HEK293 (cell line): ENCODE results near the gene PRSS33.

Experiments
- CTCF ChIP-seq: fragments of 450-650 bp; formaldehyde crosslinking; IDR thresholded peaks from 2 replicates; pipeline ENCODE4 v1.5.1; 2016; ENCODE audit warnings: missing biosample characterization, missing genetic modification characterization
- GLIS2 ChIP-seq: fragments of 450-650 bp; formaldehyde crosslinking; IDR thresholded peaks from 2 replicates; pipeline ENCODE4 v1.5.1; 2016; ENCODE audit warnings: missing biosample characterization, missing genetic modification characterization
- MZF1 ChIP-seq: fragments of 450-650 bp; formaldehyde crosslinking; IDR thresholded peaks from 2 replicates; pipeline ENCODE4 v1.5.1; 2017; ENCODE audit warnings: missing biosample characterization, missing genetic modification characterization, borderline replicate concordance
- PRDM4 ChIP-seq: fragments of 450-650 bp; formaldehyde crosslinking; IDR thresholded peaks from 2 replicates; pipeline ENCODE4 v1.5.1; 2017; ENCODE audit warnings: missing biosample characterization, missing genetic modification characterization
- RBAK ChIP-seq: fragments of 450-650 bp; formaldehyde crosslinking; IDR thresholded peaks from 2 replicates; pipeline ENCODE4 v1.5.1; 2016; ENCODE audit warnings: missing biosample characterization, missing genetic modification characterization
- ZBTB1 ChIP-seq: fragments of 450-650 bp; formaldehyde crosslinking; IDR thresholded peaks from 2 replicates; pipeline ENCODE4 v1.5.1; 2016; ENCODE audit warnings: missing biosample characterization, missing genetic modification characterization
- ZBTB49 ChIP-seq: fragments of 450-650 bp; formaldehyde crosslinking; IDR thresholded peaks from 2 replicates; pipeline ENCODE4 v1.5.1; 2016; ENCODE audit warnings: missing biosample characterization, missing genetic modification characterization, low read depth
- ZBTB8A ChIP-seq: fragments of 450-650 bp; formaldehyde crosslinking; IDR thresholded peaks from 2 replicates; pipeline ENCODE4 v1.5.1; 2016; ENCODE audit warnings: missing biosample characterization, missing genetic modification characterization
- ZNF23 ChIP-seq: fragments of 450-650 bp; formaldehyde crosslinking; IDR thresholded peaks from 2 replicates; pipeline ENCODE4 v1.5.1; 2016; ENCODE audit warnings: missing biosample characterization, missing genetic modification characterization, borderline replicate concordance
- ZNF24 ChIP-seq: fragments of 450-650 bp; formaldehyde crosslinking; IDR thresholded peaks from 2 replicates; pipeline ENCODE4 v1.5.1; 2016; ENCODE audit warnings: missing biosample characterization, missing genetic modification characterization
- ZNF274 ChIP-seq, 2 experiments: fragments of 200-500 bp in 1 of 2; fragments of 450-650 bp in 1 of 2; sonication (Bioruptor generic) in 1 of 2; formaldehyde crosslinking in 1 of 2; IDR thresholded peaks; 2 replicates each; pipeline versions ENCODE4 v1.5.1 to v1.6.1; 2014 to 2016; ENCODE audit warnings: borderline replicate concordance in 1 of 2, inconsistent platforms in 1 of 2, low read length in 1 of 2, missing biosample characterization in 1 of 2, missing genetic modification characterization in 1 of 2
- ZNF398 ChIP-seq: fragments of 450-650 bp; formaldehyde crosslinking; IDR thresholded peaks from 2 replicates; pipeline ENCODE4 v1.5.1; 2017; ENCODE audit warnings: missing biosample characterization, missing genetic modification characterization
- ZNF639 ChIP-seq: fragments of 450-650 bp; formaldehyde crosslinking; IDR thresholded peaks from 2 replicates; pipeline ENCODE4 v1.5.1; 2016; ENCODE audit warnings: missing biosample characterization, missing genetic modification characterization
- ZNF843 ChIP-seq: fragments of 450-650 bp; formaldehyde crosslinking; IDR thresholded peaks from 2 replicates; pipeline ENCODE4 v1.5.1; 2016; ENCODE audit warnings: missing biosample characterization, missing genetic modification characterization

GRCh38 chr16:2803545-2804195 is 16.3 kb upstream of the PRSS33 start:
- TF ChIP-seq ZNF843 (tag by site-specific recombination) (no peak), ZNF639 (no peak), CTCF (tag by site-specific recombination) (no peak), ZNF398 (tag by site-specific recombination) (no peak), ZBTB49 (tag by site-specific recombination) (no peak), ZNF24 (tag by site-specific recombination) (no peak), PRDM4 (tag by site-specific recombination) (no peak), GLIS2 (tag by site-specific recombination) (no peak), MZF1 (tag by site-specific recombination) (no peak), RBAK (tag by site-specific recombination) (no peak), ZBTB1 (tag by site-specific recombination) (no peak), ZNF23 (tag by site-specific recombination) (no peak), ZBTB8A (tag by site-specific recombination) (no peak), ZNF274 (IDR thresholded peaks at IDR 0.05; ENCODE audit: low read length) (no peak), ZNF274 (tag by site-specific recombination; IDR thresholded peaks at IDR 0.05; ENCODE audit: borderline replicate concordance) (no peak)
